HuH-7 (cell line): ENCODE measurements around the gene IFT122.
"Not testable (repeated sequence)": the region's sequence is repeated elsewhere in the genome, so short reads cannot be mapped to it uniquely, and the experiment has no call there.

Experiments used
- DNase-seq: peaks from one replicate; pipeline ENCODE4 v3.0.0; 2011; ENCODE audit warnings: low spot score

IFT122 gene

DNA sequence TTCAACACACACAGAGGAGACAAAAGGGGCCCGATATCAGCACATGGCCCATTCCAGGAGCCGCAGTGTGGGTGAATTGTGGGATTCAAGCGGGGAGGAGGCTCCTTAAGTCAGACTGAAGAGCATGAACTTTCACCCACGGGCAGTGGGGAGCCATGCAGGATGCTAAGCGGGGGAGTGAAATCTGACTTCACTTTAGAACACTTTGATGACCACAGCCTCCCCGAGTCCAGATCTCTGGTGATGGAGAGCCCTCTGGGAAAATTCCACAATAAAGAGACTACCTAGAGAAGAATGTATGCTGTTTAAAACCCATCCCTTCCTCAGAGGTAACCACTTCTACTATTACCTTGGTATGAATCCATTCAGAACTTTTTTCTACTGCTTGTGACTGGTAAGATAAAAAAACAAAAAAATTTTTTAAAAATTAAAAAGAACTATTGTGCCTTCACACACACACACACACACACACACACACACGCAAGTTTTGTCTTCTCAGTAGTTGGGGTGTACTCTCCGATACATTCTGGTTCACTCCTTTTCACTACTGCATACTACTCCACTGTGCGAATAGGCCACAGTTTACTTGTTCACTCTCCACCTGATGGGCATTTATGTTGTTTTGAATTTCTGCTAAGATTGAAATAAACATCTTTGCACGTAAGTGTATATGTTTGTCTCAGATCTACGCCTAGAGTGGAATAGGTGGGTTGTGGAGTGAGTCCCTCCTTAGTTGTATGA, 100.9 kb downstream of the IFT122 start:
- DNase-seq = no peak

DNA sequence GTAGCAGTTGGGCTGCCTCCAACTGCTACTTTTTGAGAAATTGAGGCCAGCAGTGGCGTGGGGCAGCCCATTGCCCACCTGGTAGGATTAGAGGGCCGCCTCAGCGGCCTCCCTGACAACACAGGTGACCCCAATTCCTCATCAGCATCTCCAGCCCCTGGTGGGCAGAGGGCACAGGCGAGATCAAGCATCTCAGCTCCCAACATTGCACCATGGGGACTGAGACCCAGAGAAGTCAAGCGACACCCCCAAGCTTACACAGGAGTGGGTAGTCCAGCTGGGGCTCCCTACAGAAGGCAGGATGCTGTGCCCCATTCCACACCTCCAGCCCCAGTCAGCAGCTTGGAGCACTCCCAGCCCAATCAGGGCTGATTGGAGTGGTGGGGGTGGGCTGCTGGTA, 102.7 kb downstream of the IFT122 start:
- no peak for DNase-seq

GRCh38 chr3:129543156-129543790, 103.2 kb downstream of the IFT122 start, which contains the start of gene H1-8:
H1-8 (plus strand) TSS chr3:129543175; CDS start chr3:129543219, 44 bp downstream.
- no peak for DNase-seq

- no peak for DNase-seq
These were observed 104.0 kb downstream of the IFT122 start for GRCh38 chr3:129543999-129544398.

GRCh38 chr3:129545951-129546350, 105.9 kb downstream of the IFT122 start:
- DNase-seq = not testable (repeated sequence)

GRCh38 chr3:129547241-129547640, 107.2 kb downstream of the IFT122 start:
- DNase-seq = no peak

DNA sequence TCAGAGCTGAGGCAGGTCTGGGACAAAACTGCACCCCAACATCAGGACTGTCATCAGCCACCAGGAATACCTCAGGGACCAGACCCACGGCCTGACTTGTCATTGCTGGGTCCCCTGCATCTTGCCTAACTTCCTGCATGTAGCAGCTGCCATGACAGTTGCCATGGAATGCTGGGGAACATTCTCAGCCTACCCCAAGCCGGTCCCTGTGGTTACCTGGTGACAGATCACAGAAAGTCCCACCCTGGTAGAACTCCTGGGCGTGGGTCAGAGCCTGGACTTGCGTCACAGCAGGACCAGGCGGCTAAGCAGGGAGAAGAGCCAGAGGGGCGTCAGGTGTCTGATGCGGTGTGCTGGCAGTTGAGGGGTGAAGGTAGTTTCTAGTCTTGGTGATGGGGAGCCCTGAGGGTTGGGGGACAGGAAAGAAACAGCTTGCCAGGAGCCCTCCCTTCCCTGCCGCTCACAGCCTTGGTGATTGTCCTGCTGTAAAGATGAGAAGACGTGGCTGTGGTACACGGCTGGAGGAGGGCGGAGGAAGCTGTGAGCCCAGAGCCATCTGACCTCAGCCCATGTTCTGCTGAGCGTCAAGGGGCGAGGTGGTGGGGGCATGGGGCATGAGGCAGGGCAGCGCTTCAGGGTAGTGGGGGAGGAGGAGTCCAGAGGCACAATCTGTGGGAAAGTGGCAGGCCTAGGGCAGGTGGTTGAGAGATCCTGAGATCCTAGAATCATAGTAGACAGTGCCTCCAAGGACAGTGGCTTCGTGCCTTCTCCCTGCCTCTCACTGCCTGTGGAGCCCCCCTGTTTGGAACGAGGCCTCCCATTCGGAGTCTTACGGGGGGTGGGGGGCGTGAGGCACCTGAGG, 108.3 kb downstream of the IFT122 start:
- no peak for DNase-seq

- DNase-seq = no peak
These were observed 109.2 kb downstream of the IFT122 start for GRCh38 chr3:129549006-129549800.

DNA sequence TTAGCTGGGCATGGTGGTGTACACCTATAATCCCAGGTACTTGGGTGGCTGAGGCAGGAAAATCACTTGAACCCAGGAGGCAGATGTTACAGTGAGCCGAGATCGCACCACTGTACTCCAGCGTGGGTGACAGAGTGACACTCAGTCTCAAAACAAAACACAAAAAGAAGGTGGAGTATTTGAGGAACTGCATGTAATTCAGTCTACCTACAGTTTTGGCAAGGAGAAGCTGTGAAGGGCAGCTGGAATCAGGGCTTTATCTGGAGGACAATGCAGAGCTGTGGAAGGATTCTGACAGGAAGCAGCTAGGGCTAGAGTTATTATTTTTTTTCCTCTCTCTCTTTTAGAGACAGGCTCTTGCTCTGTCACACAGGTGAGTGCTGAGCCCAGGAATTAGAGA, 109.8 kb downstream of the IFT122 start:
- DNase-seq = no peak

GRCh38 chr3:129552287-129553050, 112.4 kb downstream of the IFT122 start:
- no peak for DNase-seq

- no peak for DNase-seq
These were observed 113.1 kb downstream of the IFT122 start for GRCh38 chr3:129553171-129553570.

DNA sequence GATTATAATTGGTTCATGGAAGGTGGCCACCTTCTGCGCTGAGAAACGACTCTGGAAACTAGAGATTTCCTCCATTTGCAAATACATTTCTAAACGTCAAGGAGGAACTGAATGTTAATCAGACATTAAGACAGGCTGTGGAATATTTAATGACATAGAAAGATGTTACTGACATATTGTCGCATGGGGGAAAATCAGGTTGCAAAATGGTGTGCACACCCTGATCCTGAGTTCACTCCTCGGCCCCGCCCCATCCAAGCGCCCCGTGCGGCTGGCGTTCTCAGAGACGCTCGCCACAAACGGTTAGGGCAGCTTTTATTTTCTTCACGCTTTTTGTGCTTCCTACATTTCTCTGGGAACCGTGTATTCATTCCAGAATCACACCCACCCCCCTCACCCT, 113.7 kb downstream of the IFT122 start:
- no peak for DNase-seq

DNA sequence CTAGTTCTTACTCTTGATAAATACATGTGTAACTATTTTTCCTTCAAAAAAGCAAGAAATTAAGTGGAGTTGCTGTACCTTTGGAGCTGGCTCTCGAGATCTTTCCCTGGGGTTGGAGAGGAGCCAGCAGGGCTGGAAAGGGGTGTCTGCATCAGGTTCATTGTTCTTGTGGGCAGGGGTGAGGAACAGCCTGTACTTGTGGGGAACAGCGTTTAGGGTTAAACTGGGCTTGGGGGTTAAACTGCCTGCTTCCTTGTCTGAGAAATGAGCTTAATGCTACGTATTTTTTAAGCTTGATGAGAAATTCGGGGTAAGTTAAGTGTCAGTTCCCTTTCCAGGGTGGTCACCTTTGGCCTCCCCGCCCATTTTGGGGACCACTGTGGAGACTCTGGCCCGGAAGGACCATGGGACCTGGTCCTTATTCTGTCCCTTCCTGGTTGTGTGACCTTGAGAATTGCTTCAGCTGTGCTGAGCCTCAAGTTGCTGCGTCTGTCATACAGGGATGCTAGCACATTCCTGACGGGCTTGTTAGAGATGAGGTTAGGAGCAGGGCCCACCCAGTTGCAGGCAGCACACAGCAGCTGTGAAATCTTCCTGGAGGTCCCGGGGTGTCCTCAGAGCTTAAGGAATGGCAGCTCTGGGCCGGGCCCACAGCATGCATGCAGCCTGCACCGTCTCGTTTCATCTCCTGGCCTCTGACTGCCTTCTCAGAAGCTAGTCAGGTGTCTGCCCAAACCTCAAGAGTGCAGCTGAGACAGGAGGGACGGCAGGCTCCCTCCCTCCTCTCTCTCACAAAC, 114.5 kb downstream of the IFT122 start:
- no peak for DNase-seq

DNA sequence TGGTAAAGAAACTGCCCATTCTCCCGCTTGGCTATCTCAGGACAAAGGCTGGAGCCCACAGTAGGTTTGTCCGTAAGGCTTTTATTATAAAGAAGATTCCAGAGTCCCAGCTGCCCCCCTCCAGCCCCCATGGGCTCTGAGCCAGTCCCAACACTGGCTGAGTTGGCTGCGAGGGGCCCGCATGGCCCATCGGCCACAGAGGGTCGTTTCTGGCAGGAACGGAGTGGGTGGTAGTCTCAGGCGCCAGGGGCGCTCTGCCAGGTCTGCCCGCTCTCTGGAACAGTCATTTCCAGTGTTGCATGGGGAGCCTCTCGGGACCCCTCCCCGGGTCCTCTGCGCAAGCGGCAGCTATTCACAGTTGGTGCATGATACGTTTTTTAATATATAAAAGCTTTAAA, 115.1 kb downstream of the IFT122 start:
- no peak for DNase-seq

- DNase-seq = no peak
These were observed 115.8 kb downstream of the IFT122 start for GRCh38 chr3:129555616-129556357.

- no peak for DNase-seq
These were observed 116.3 kb downstream of the IFT122 start for GRCh38 chr3:129556358-129556695.

DNA sequence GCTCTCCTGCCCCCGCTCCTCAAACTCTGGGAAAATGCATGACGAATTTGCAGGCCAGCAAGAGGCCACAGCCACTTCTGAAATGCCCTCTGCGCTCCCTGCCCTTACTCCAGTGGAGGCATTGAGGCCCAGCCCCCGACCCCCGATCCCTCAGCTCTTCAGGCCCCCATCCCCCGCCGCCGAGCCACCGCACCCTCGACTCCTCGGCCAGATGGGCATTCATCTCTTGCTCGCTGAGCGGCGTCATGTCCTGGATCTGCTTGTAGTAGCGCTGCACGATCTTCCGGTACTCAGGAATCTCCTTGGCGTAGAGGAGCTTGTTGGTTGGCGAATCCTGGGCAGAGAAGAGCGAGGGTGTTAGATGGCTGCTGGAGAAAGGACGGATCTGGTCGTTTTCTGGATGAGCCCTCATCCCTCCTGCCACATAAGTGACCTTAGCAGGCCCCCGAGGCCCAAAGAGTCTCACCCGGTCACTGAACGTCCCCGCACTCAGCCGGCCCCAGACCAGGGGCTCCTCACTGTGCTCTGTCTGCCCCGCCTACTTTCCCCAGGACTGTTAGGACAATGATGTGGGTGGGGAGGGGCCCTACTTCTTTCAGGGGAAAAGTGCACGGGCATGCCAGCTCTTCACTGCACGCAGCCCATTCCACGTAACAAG, 117.0 kb downstream of the IFT122 start:
- no peak for DNase-seq

GRCh38 chr3:129557548-129557894, 117.5 kb downstream of the IFT122 start:
- DNase-seq = no peak

DNA sequence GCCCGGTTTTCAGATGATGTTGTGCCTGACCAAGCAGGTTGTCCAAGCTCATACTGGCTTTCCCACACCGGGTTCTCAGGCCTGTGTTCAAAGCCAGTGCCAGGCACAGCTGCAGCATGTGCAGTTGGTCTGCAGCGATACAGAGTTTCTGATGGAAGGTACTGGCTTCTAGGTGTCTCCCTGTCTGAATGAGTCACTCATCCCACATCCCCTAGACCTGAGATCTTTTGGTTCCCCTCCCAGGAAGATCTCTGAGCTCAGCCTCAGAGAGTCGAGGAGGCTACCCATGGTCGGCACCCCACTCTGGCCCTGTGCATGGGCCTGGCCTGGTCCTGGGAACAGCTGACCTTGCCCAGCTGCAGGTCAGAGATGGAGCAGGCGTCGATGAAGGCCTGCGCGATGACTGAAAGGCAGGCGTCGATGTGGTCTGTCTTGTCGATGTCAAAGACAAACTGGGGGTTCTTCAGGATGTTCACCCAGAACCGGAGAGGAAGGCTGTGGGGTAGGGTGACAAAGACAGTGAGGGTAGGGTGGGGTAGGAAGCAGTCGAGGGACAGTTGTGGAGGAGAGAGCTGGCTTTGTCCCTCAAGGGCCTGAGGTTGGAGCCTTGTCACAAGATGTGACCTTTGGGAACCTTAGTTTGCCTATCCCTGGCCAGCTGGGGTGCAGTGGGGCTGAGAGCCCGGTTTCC, 118.2 kb downstream of the IFT122 start:
- DNase-seq = no peak
